ENCODE measurements around the gene MORN5. TPM values are rescaled to one million over a fixed set of nuclear protein-coding genes. Genes with fewer than 3 reads are reported as not detected.

The MORN5 gene
- total and polyA plus RNA-seq, 2 experiments from 2014 or later = not detected

- no peaks in the 10 kb centered on the region for H3K4me1 ChIP-seq (ENCODE audit: insufficient read depth)
- no peak overlapping the region for H3K9ac ChIP-seq
- H4K20me1 ChIP-seq (ENCODE audit: insufficient read depth) = no peaks in the 10 kb centered on the region
- TF ChIP-seq EZH2phosphoT487 (IDR thresholded peaks at IDR 0.05; ENCODE audit: insufficient read depth, low read depth) (no peak), EZH2 (IDR thresholded peaks at IDR 0.05; ENCODE audit: insufficient read depth, poor library complexity, severe bottlenecking) (no peak)
- 60 to 61% methylated on average over 5 of the region's 5 CpGs for WGBS, 2 experiments (ENCODE audit: low coverage in 1 of 2, low lambda C conversion rate in 2 of 2, missing lambda C conversion rate in 2 of 2)
- H3K79me2 ChIP-seq (ENCODE audit: insufficient read depth) = no peaks in the 10 kb centered on the region
- no peak overlapping the region for H2AFZ ChIP-seq
- no peaks in the 10 kb centered on the region for H3K9me2 ChIP-seq (ENCODE audit: insufficient read depth)
- in situ Hi-C loops (cut with MboI) = no loop called here
- H3K9me3 ChIP-seq (ENCODE audit: low read depth) = no peaks in the 10 kb centered on the region
- no peaks in the 10 kb centered on the region for H3K36me3 ChIP-seq (ENCODE audit: low read depth)
- peaks cover 15% of the 10 kb centered on the region for H3K27me3 ChIP-seq (replicated peaks; ENCODE audit: insufficient read depth)
- no peak overlapping the region for H3K4me3 ChIP-seq
- no peaks in the 10 kb centered on the region for H3F3A ChIP-seq (ENCODE audit: insufficient read depth)
- H3K4me2 ChIP-seq (ENCODE audit: unreplicated experiment) = no peak overlapping the region
- H3K27ac ChIP-seq = no peak overlapping the region
- no peak for DNase-seq
Measured at GRCh38 chr9:122118343-122119165, 41.2 kb upstream of the MORN5 start.

DNA sequence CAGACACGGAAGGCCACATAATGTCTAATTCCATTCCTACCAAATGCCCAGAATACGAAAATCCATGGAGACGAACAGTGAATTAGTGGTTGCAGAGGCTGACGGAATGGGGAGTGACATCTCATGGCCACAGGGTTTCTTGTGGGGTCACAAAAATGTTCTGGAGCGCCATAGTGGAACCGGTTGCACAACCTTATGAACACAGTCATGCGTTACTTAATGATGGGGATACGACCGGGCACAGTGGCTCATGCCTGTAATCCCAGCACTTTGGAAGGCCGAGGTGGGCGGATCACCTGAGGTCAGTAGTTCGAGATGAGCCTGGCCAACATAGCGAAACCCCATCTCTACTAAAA is 40.6 kb upstream of the MORN5 start:
- H3K27me3 ChIP-seq (replicated peaks; ENCODE audit: insufficient read depth) = peaks cover 9% of the 10 kb centered on the region
- no peak overlapping the region for H2AFZ ChIP-seq
- H3K4me1 ChIP-seq (ENCODE audit: insufficient read depth) = no peaks in the 10 kb centered on the region
- H3K4me3 ChIP-seq = no peak overlapping the region
- H3K9me3 ChIP-seq (ENCODE audit: low read depth) = no peaks in the 10 kb centered on the region
- H3K79me2 ChIP-seq (ENCODE audit: insufficient read depth) = no peaks in the 10 kb centered on the region
- H4K20me1 ChIP-seq (ENCODE audit: insufficient read depth) = no peaks in the 10 kb centered on the region
- no peaks in the 10 kb centered on the region for H3F3A ChIP-seq (ENCODE audit: insufficient read depth)
- WGBS, 2 experiments (ENCODE audit: low coverage in 1 of 2, low lambda C conversion rate in 2 of 2, missing lambda C conversion rate in 2 of 2) = 84 to 88% methylated on average over 13 of the region's 13 CpGs
- no peak for DNase-seq
- no peak overlapping the region for H3K9ac ChIP-seq
- H3K4me2 ChIP-seq (ENCODE audit: unreplicated experiment) = no peak overlapping the region
- no peak for TF ChIP-seq EZH2 (IDR thresholded peaks at IDR 0.05; ENCODE audit: insufficient read depth, poor library complexity, severe bottlenecking)
- TF ChIP-seq EZH2phosphoT487 (IDR thresholded peaks at IDR 0.05; ENCODE audit: insufficient read depth, low read depth) = no peak
- in situ Hi-C loops (cut with MboI) = no loop called here
- H3K27ac ChIP-seq = no peak overlapping the region
- H3K9me2 ChIP-seq (ENCODE audit: insufficient read depth) = no peaks in the 10 kb centered on the region
- no peaks in the 10 kb centered on the region for H3K36me3 ChIP-seq (ENCODE audit: low read depth)

- no peak overlapping the region for H3K9ac ChIP-seq
- no peak for TF ChIP-seq EZH2 (IDR thresholded peaks at IDR 0.05; ENCODE audit: insufficient read depth, poor library complexity, severe bottlenecking)
- TF ChIP-seq EZH2phosphoT487 (IDR thresholded peaks at IDR 0.05; ENCODE audit: insufficient read depth, low read depth) = no peak
- H3K4me1 ChIP-seq (ENCODE audit: insufficient read depth) = no peaks in the 10 kb centered on the region
- WGBS, 2 experiments (ENCODE audit: low coverage in 1 of 2, low lambda C conversion rate in 2 of 2, missing lambda C conversion rate in 2 of 2) = 80 to 81% methylated on average over 5 of the region's 5 CpGs
- no peaks in the 10 kb centered on the region for H3K9me3 ChIP-seq (ENCODE audit: low read depth)
- DNase-seq = no peak
- no peaks in the 10 kb centered on the region for H3K36me3 ChIP-seq (ENCODE audit: low read depth)
- no peak overlapping the region for H3K27ac ChIP-seq
- peaks cover 3% of the 10 kb centered on the region; the same call in 1 of the 2 replicates for H3K27me3 ChIP-seq (replicated peaks; ENCODE audit: insufficient read depth)
- H3F3A ChIP-seq (ENCODE audit: insufficient read depth) = no peaks in the 10 kb centered on the region
- no peak overlapping the region for H3K4me2 ChIP-seq (ENCODE audit: unreplicated experiment)
- H4K20me1 ChIP-seq (ENCODE audit: insufficient read depth) = no peaks in the 10 kb centered on the region
- no peaks in the 10 kb centered on the region for H3K79me2 ChIP-seq (ENCODE audit: insufficient read depth)
- in situ Hi-C loops (cut with MboI) = loop anchor here (5.0 to 10.0 kb wide), 3 partner anchors 235 to 705 kb away; partner anchors contain the start of gene PDCL
- no peaks in the 10 kb centered on the region for H3K9me2 ChIP-seq (ENCODE audit: insufficient read depth)
- no peak overlapping the region for H3K4me3 ChIP-seq
- H2AFZ ChIP-seq = no peak overlapping the region
Measured at GRCh38 chr9:122119721-122120120, 40.0 kb upstream of the MORN5 start.

GRCh38 chr9:122120316-122121071 is 39.2 kb upstream of the MORN5 start:
- no peak for DNase-seq
- H3K4me3 ChIP-seq = no peak overlapping the region
- H3K9me3 ChIP-seq (ENCODE audit: low read depth) = no peaks in the 10 kb centered on the region
- H3F3A ChIP-seq (ENCODE audit: insufficient read depth) = no peaks in the 10 kb centered on the region
- H2AFZ ChIP-seq = no peak overlapping the region
- no peak overlapping the region for H3K4me2 ChIP-seq (ENCODE audit: unreplicated experiment)
- H3K79me2 ChIP-seq (ENCODE audit: insufficient read depth) = no peaks in the 10 kb centered on the region
- no peaks in the 10 kb centered on the region for H3K27me3 ChIP-seq (replicated peaks; ENCODE audit: insufficient read depth)
- no peaks in the 10 kb centered on the region for H3K9me2 ChIP-seq (ENCODE audit: insufficient read depth)
- H3K27ac ChIP-seq = no peak overlapping the region
- H4K20me1 ChIP-seq (ENCODE audit: insufficient read depth) = no peaks in the 10 kb centered on the region
- 64 to 76% methylated on average over 10 of the region's 10 CpGs for WGBS, 2 experiments (ENCODE audit: low coverage in 1 of 2, low lambda C conversion rate in 2 of 2, missing lambda C conversion rate in 2 of 2)
- H3K36me3 ChIP-seq (ENCODE audit: low read depth) = no peaks in the 10 kb centered on the region
- TF ChIP-seq EZH2phosphoT487 (IDR thresholded peaks at IDR 0.05; ENCODE audit: insufficient read depth, low read depth) = no peak
- TF ChIP-seq EZH2 (IDR thresholded peaks at IDR 0.05; ENCODE audit: insufficient read depth, poor library complexity, severe bottlenecking) = no peak
- 0 out of 2 replicates have a peak, but pooled peaks cover 2% of the 10 kb centered on the region for H3K4me1 ChIP-seq (ENCODE audit: insufficient read depth)
- in situ Hi-C loops (cut with MboI) = loop anchor here (5.0 to 10.0 kb wide), 3 partner anchors 234 to 704 kb away; partner anchors contain the start of gene PDCL
- H3K9ac ChIP-seq = no peak overlapping the region

Data from GM23248 (cell line).